Femur (tissue), 1 donor: ENCODE results near the gene NOBOX.
"Not testable (repeated sequence)": the region's sequence is repeated elsewhere in the genome, so short reads cannot be mapped to it uniquely, and the experiment has no call there.

Source experiments
- DNase-seq: peaks from one replicate; pipeline ENCODE4 v3.0.0-alpha.2; 2017

Gene NOBOX

GRCh38 chr7:144403649-144404061 lies at the start of gene NOBOX:
Gene NOBOX, minus strand, starts transcription at chr7:144403693.
- DNase-seq = no peak

GRCh38 chr7:144452064-144452463 lies 48.6 kb upstream of the NOBOX start:
- DNase-seq = no peak

GRCh38 chr7:144445590-144445989 lies 42.1 kb upstream of the NOBOX start:
- DNase-seq = no peak

- no peak for DNase-seq
Observed at GRCh38 chr7:144439717-144440205, 36.3 kb upstream of the NOBOX start.

GRCh38 chr7:144438759-144439158 lies 35.3 kb upstream of the NOBOX start:
- no peak for DNase-seq

GRCh38 chr7:144437370-144438191 lies 34.1 kb upstream of the NOBOX start:
- peak; percentile 50 for DNase-seq

- no peak for DNase-seq
Observed at GRCh38 chr7:144436500-144436899, 33.0 kb upstream of the NOBOX start.

- DNase-seq = no peak
Observed at GRCh38 chr7:144428431-144428830, 24.9 kb upstream of the NOBOX start.

- not testable (repeated sequence) for DNase-seq
Observed at GRCh38 chr7:144427539-144427938, 24.0 kb upstream of the NOBOX start.

GRCh38 chr7:144418931-144419330 lies 15.4 kb upstream of the NOBOX start:
- not testable (repeated sequence) for DNase-seq

GRCh38 chr7:144416341-144416740 lies 12.8 kb upstream of the NOBOX start:
- no peak for DNase-seq

- no peak for DNase-seq
Observed at GRCh38 chr7:144415858-144416257, 12.4 kb upstream of the NOBOX start.

GRCh38 chr7:144414815-144415214 lies 11.3 kb upstream of the NOBOX start:
- DNase-seq = no peak

GRCh38 chr7:144410441-144410840 lies 6.9 kb upstream of the NOBOX start:
- DNase-seq = no peak

- no peak for DNase-seq
Observed at GRCh38 chr7:144408121-144408520, 4.6 kb upstream of the NOBOX start.

GRCh38 chr7:144407266-144407931 lies 3.9 kb upstream of the NOBOX start:
- no peak for DNase-seq

GRCh38 chr7:144404946-144405345 lies 1.5 kb upstream of the NOBOX start:
- DNase-seq = no peak

GRCh38 chr7:144403102-144403501 lies 391 bp downstream of the NOBOX start:
- DNase-seq = no peak

- DNase-seq = no peak
Observed at GRCh38 chr7:144401490-144401889, 2.0 kb downstream of the NOBOX start.

- no peak for DNase-seq
Observed at GRCh38 chr7:144399946-144400345, 3.5 kb downstream of the NOBOX start.

- DNase-seq = no peak
Observed at GRCh38 chr7:144398911-144399310, 4.6 kb downstream of the NOBOX start.

GRCh38 chr7:144398291-144398690 lies 5.2 kb downstream of the NOBOX start:
- DNase-seq = no peak

GRCh38 chr7:144397086-144397485 lies 6.4 kb downstream of the NOBOX start:
- no peak for DNase-seq

GRCh38 chr7:144391823-144392255 lies 11.7 kb downstream of the NOBOX start:
- peak; percentile 34 for DNase-seq
